GM10266 (cell line): ENCODE results near the gene SLC1A1.

Source experiments
- DNase-seq: peaks from one replicate; pipeline ENCODE4 v3.0.0; 2012; ENCODE audit errors: extremely low spot score
- CTCF ChIP-seq: IDR thresholded peaks from 2 replicates; pipeline ENCODE4 v1.5.1; 2012; ENCODE audit warnings: mild to moderate bottlenecking, low read depth; ENCODE audit not compliant: control insufficient read depth, insufficient read depth; ENCODE audit errors: missing control alignments

SLC1A1 gene

GRCh38 chr9:4475301-4475700 is 15.0 kb upstream of the SLC1A1 start:
- TF ChIP-seq CTCF = no peak
- no peak for DNase-seq

- no peak for TF ChIP-seq CTCF
- DNase-seq = peak; percentile 31
Measured at GRCh38 chr9:4486176-4486575, 4.1 kb upstream of the SLC1A1 start.

GRCh38 chr9:4489562-4489918 is 728 bp upstream of the SLC1A1 start:
- no peak for DNase-seq

GRCh38 chr9:4490705-4491625 is 697 bp downstream of the SLC1A1 start:
- DNase-seq = no peak
- no peak for TF ChIP-seq CTCF

More at GRCh38 chr9:4489562-4489918, 728 bp upstream of the SLC1A1 start:
- no peak for TF ChIP-seq CTCF

- no peak for DNase-seq
Measured at GRCh38 chr9:4491626-4491975, 1.3 kb downstream of the SLC1A1 start.

GRCh38 chr9:4494332-4494731 is 4.1 kb downstream of the SLC1A1 start:
- TF ChIP-seq CTCF = no peak
- no peak for DNase-seq

More at GRCh38 chr9:4491626-4491975, 1.3 kb downstream of the SLC1A1 start:
- TF ChIP-seq CTCF = no peak

GRCh38 chr9:4494806-4495205 is 4.5 kb downstream of the SLC1A1 start:
- no peak for TF ChIP-seq CTCF
- DNase-seq = no peak
